RWPE2 (cell line): ENCODE data around the gene RPS21.

ENCODE experiments used
- ATAC-seq: fragments of 200-7000 bp; cut with Tn5 transposase; 3 replicates; pipeline ENCODE4 v1.9.1; 2021; ENCODE audit warnings: low read depth
- DNase-seq: peaks from one replicate; pipeline ENCODE4 v3.0.0-alpha.2; 2020; ENCODE audit warnings: low spot score
- H3K27ac ChIP-seq: fragments of 450-650 bp; 2 replicates; pipeline ENCODE4 v1.5.1; 2017; ENCODE audit warnings: mild to moderate bottlenecking; ENCODE audit not compliant: poor library complexity, severe bottlenecking
- H3K27me3 ChIP-seq: fragments of 250-450 bp; sonication (Bioruptor Pico); 2 replicates; pipeline ENCODE4 v1.5.1; 2021; ENCODE audit warnings: mild to moderate bottlenecking, moderate library complexity; ENCODE audit not compliant: insufficient read depth, poor library complexity, severe bottlenecking
- H3K36me3 ChIP-seq: fragments of 250-450 bp; sonication (Bioruptor Pico); 2 replicates; pipeline ENCODE4 v1.5.1; 2020; ENCODE audit warnings: low read depth, mild to moderate bottlenecking, moderate library complexity
- H3K4me1 ChIP-seq: fragments of 250-450 bp; sonication (Bioruptor Pico); 2 replicates; pipeline ENCODE4 v1.5.1; 2021; ENCODE audit warnings: mild to moderate bottlenecking, moderate library complexity; ENCODE audit not compliant: insufficient read depth, poor library complexity, severe bottlenecking
- H3K4me3 ChIP-seq: fragments of 250-450 bp; sonication (Bioruptor Pico); 2 replicates; pipeline ENCODE4 v1.5.1; 2021; ENCODE audit warnings: mild to moderate bottlenecking, moderate library complexity; ENCODE audit not compliant: severe bottlenecking
- H3K9me3 ChIP-seq: fragments of 250-450 bp; sonication (Bioruptor Pico); 2 replicates; pipeline ENCODE4 v1.5.1; 2021; ENCODE audit warnings: mild to moderate bottlenecking, moderate library complexity; ENCODE audit not compliant: severe bottlenecking
- TF ChIP-seq, protein P1 (sequence below): fragments of 450-650 bp; IDR thresholded peaks from one replicate; pipeline ENCODE4 v1.5.1; 2017; ENCODE audit warnings: mild to moderate bottlenecking, moderate library complexity; ENCODE audit not compliant: poor library complexity, severe bottlenecking

The RPS21 gene

DNA sequence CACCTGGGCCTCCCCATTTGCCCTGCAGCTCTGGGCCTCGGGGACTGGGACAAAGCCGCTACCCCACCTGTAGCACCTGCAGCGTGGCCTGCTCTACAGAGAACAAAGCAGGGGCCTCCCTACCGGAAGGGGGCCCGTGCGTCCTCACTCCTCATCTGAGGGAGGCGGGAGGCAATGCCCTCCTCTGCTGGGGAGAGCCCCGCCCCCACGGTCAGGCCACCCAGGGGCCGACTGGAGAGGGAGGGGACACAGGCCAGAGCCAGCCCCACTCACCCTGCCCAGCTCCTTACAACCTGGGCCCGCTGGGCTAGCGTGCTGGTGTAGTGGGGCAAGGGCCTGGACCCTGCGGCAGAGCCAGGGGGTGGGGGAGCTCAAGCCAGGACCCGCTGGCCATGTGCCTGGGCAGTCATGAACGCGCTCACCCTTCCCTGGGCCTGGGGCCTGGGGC lies 27.8 kb upstream of the RPS21 start:
- DNase-seq, result peak; percentile 97
- Histone ChIP-seq H3K27me3 (no peaks in the 10 kb centered on the region), H3K9me3 (no peaks in the 10 kb centered on the region), H3K36me3 (peaks cover 81% of the 10 kb centered on the region), H3K27ac (peak overlapping the region; percentile 99), H3K4me1 (peaks cover 93% of the 10 kb centered on the region), H3K4me3 (peak overlapping the region; percentile 0)
- ATAC-seq, result peak; percentile 11
- TF ChIP-seq, protein P1, sequence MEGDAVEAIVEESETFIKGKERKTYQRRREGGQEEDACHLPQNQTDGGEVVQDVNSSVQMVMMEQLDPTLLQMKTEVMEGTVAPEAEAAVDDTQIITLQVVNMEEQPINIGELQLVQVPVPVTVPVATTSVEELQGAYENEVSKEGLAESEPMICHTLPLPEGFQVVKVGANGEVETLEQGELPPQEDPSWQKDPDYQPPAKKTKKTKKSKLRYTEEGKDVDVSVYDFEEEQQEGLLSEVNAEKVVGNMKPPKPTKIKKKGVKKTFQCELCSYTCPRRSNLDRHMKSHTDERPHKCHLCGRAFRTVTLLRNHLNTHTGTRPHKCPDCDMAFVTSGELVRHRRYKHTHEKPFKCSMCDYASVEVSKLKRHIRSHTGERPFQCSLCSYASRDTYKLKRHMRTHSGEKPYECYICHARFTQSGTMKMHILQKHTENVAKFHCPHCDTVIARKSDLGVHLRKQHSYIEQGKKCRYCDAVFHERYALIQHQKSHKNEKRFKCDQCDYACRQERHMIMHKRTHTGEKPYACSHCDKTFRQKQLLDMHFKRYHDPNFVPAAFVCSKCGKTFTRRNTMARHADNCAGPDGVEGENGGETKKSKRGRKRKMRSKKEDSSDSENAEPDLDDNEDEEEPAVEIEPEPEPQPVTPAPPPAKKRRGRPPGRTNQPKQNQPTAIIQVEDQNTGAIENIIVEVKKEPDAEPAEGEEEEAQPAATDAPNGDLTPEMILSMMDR, result peak; percentile 22

GRCh38 chr20:62359491-62360121 lies 27.3 kb upstream of the RPS21 start:
- DNase-seq (peak; percentile 99), ATAC-seq (peak; percentile 9)
- peaks cover 83% of the 10 kb centered on the region for H3K36me3 ChIP-seq
- no peaks in the 10 kb centered on the region for H3K9me3 ChIP-seq
- no peaks in the 10 kb centered on the region for H3K27me3 ChIP-seq
- peaks cover 95% of the 10 kb centered on the region for H3K4me1 ChIP-seq
- H3K27ac ChIP-seq, result peak overlapping the region; percentile 99
- TF ChIP-seq, protein P1, result no peak
- peak overlapping the region; percentile 0 for H3K4me3 ChIP-seq

DNA sequence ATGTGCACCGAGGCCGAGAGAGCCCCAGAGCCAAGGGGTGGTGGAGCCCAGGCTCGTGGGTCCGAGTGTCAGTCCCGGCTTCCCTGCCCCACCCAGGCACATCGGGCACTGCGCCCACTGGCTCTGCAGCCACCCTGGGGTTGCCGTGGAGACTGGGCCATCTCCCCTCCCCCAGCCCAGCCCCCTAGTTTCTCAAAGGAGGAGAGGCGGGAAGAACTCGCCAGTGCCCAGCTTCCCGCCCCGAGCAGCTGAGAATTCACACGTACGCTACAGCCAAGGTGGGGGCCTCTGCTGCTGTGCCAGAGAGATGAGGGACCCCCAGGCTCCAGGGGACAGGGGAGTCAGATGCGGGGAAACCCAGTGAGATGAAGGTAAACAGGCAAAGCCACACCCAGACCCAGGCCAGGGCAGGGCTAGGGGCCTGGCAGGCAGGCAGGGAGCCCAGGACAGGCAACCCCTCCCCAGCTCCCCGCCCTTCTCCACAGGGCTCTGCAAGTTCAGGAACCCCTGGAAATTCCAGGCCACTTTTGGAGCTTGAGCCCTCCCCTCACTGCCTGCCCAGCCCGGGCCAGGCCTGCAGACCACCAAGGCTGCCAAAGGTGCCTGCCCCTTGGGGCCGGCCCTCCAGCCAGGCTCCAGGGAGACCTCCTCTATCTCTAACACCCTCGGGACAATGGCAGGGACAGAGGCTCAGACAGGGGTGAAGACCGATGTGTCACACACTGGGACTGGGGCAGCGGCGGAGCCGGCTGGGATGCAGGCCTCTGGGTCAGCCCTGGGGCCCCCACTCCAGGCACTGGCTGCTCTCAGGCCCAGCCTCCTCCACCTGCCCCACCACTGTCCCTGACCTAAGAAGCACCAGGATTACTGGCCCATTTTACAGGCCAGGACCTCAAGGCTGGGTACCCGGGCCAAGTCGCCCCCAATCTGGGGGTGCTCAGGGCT lies 25.8 kb upstream of the RPS21 start:
- peak; percentile 9 for ATAC-seq

DNA sequence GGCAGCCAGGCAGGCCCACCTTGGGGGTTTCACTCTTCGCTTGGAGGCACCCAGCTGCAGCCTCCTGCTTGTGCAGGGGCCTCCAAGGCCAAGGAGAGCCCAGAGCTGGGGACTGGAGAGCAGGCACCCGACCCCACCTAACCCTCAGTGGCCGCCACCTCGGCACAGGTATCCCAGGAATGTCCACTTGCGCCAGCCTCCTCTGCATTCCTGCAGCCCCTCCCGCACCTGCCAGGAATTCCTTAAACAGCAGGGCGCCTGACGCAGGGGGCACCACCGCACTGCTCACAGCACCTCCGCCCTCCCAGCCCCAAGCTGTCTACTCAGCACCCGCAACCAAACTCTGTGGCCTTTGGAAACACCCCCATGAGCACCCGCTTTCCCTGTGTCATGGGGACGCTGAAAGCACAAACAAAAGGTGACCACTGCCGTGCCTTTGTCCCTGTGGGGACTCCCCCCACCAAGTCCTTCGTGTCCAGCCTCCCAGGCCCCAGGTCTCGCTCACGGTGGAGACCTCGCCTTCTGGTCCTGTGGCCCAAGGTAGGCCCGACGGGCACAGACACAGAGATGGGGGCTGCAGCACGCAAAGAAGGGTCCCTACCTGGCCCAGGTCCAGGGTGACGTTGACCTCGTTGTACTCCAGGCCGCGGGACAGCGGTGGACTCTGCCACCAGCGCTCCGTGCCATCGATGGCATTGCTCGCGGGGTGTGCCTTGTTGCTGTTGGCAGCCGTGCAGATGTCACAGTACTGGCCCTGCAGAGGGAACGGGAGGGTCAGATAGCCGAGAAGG lies 24.9 kb upstream of the RPS21 start:
- H3K36me3 ChIP-seq, result peaks cover 73% of the 10 kb centered on the region
- peak overlapping the region; percentile 99 for H3K27ac ChIP-seq
- ATAC-seq (peak; percentile 12), DNase-seq (peak; percentile 100)
- no peak overlapping the region for H3K4me3 ChIP-seq
- TF ChIP-seq, protein P1, result peak; percentile 39
- no peaks in the 10 kb centered on the region for H3K27me3 ChIP-seq
- H3K9me3 ChIP-seq, result no peaks in the 10 kb centered on the region
- peaks cover 78% of the 10 kb centered on the region for H3K4me1 ChIP-seq

More for the DNA sequence above, 25.8 kb upstream of the RPS21 start:
- peak overlapping the region; percentile 99 for H3K27ac ChIP-seq
- TF ChIP-seq, protein P1, result no peak
- peak; percentile 98 for DNase-seq
- no peaks in the 10 kb centered on the region for H3K9me3 ChIP-seq
- peaks cover 80% of the 10 kb centered on the region for H3K36me3 ChIP-seq
- H3K4me3 ChIP-seq, result no peak overlapping the region
- peaks cover 86% of the 10 kb centered on the region for H3K4me1 ChIP-seq
- H3K27me3 ChIP-seq, result no peaks in the 10 kb centered on the region
